GM12878 (cell line): ENCODE measurements around the gene ZNF280C. TPM values are rescaled to one million over a fixed set of nuclear protein-coding genes. Genes with fewer than 3 reads are reported as not detected.

ENCODE experiments used
- ATAC-seq: fragments of 200-7000 bp; cut with Tn5 transposase; 3 replicates; pipeline ENCODE4 v1.9.1; 2020; ENCODE audit warnings: mild to moderate bottlenecking, moderate library complexity
- BruUV-seq: library from RNA; stranded (reverse); fragments of 400-500 nt; replicated peaks from 2 replicates; lab custom pipeline; 2021; lab: Mats Ljungman, UMichigan
- CTCF ChIA-PET: fragments of 300-600 bp; sonication (Branson Sonifier 250); formaldehyde crosslinking; extraction: SDS; loops from one replicate; lab custom pipeline; 2021; ENCODE audit warnings: inconsistent platforms; lab: Yijun Ruan, JAX
- POLR2A ChIA-PET: fragments of 350-600 bp; formaldehyde crosslinking; extraction: SDS; loops from one replicate; lab custom pipeline; 2021; ENCODE audit warnings: inconsistent platforms; lab: Charles Lee
- RAD21 ChIA-PET: fragments of 300-600 bp; sonication (Branson Sonifier 250); formaldehyde crosslinking; loops from one replicate; lab custom pipeline; 2023; ENCODE audit warnings: antibody characterized with exemption; ENCODE audit not compliant: unreplicated experiment; lab: Charles Lee
- SMC1A ChIA-PET: fragments of 300-600 bp; sonication (Branson Sonifier 250); formaldehyde crosslinking; loops from one replicate; lab custom pipeline; 2023; ENCODE audit not compliant: unreplicated experiment, uncharacterized antibody; lab: Charles Lee
- DNase-seq: peaks from one replicate; pipeline ENCODE4 v3.0.0-alpha.2; 2011; ENCODE audit warnings: low read depth, low spot score
- FAIRE-seq: peaks from 3 replicates; lab custom pipeline; 2011; peaks lifted over from hg19 to GRCh38; lab: Jason Lieb, UNC
- H2AFZ ChIP-seq: 2 replicates; pipeline ENCODE4 v1.6.0; 2011; ENCODE audit warnings: low read depth, low read length, control low read depth; ENCODE audit not compliant: control insufficient read depth
- H3K27ac ChIP-seq: 2 replicates; pipeline ENCODE4 v1.5.1; 2011; ENCODE audit warnings: control low read depth; ENCODE audit not compliant: control insufficient read depth, insufficient read depth
- H3K27me3 ChIP-seq, 2 experiments: replicated peaks in 1 of 2; 2 replicates each; pipeline versions ENCODE4 v1.6.0 to v1.6.1; 2011; ENCODE audit warnings: low read length in 1 of 2; ENCODE audit not compliant: control insufficient read depth in 2 of 2, insufficient read depth in 2 of 2
- H3K36me3 ChIP-seq, 2 experiments: 2 replicates each; pipeline ENCODE4 v1.5.1; 2011; ENCODE audit warnings: low read length in 1 of 2; ENCODE audit not compliant: control insufficient read depth in 2 of 2, insufficient read depth in 2 of 2
- H3K4me1 ChIP-seq: 2 replicates; pipeline ENCODE4 v1.6.1; 2011; ENCODE audit warnings: mild to moderate bottlenecking, low read length, moderate library complexity, mixed read lengths; ENCODE audit not compliant: control insufficient read depth, insufficient read depth
- H3K4me2 ChIP-seq: 2 replicates; pipeline ENCODE4 v1.6.0; 2011; ENCODE audit warnings: control low read depth; ENCODE audit not compliant: control insufficient read depth, insufficient read depth
- H3K4me3 ChIP-seq: fragments of 200-600 bp; sonication (generic); 2 replicates; pipeline ENCODE4 v1.5.1; 2016
- H3K79me2 ChIP-seq: 2 replicates; pipeline ENCODE4 v1.6.0; 2011; ENCODE audit warnings: low read length; ENCODE audit not compliant: control insufficient read depth, insufficient read depth
- H3K9ac ChIP-seq: 2 replicates; pipeline ENCODE4 v1.8.0; 2011; ENCODE audit warnings: low read length, control low read depth, mixed read lengths; ENCODE audit not compliant: control insufficient read depth, insufficient read depth
- H3K9me3 ChIP-seq: replicated peaks from 3 replicates; pipeline ENCODE4 v1.5.1; 2011; ENCODE audit warnings: mild to moderate bottlenecking, low read length; ENCODE audit not compliant: control insufficient read depth, insufficient read depth
- H4K20me1 ChIP-seq: 2 replicates; pipeline ENCODE4 v1.6.0; 2011; ENCODE audit not compliant: control insufficient read depth, insufficient read depth
- BACH1 ChIP-seq: fragments of 450-650 bp; IDR thresholded peaks from 2 replicates; pipeline ENCODE4 v1.6.1; 2017; ENCODE audit warnings: mild to moderate bottlenecking, borderline replicate concordance
- CBFB ChIP-seq: IDR thresholded peaks from 2 replicates; pipeline ENCODE4 v1.6.1; 2016; ENCODE audit warnings: antibody characterized with exemption, low read depth
- CHD2 ChIP-seq: IDR thresholded peaks from 2 replicates; pipeline ENCODE4 v1.6.1; 2011; ENCODE audit warnings: low read depth, low read length, improper control_type of control experiment, borderline replicate concordance
- CREB1 ChIP-seq: IDR thresholded peaks from 2 replicates; pipeline ENCODE4 v1.6.1; 2012; ENCODE audit warnings: low read depth, mild to moderate bottlenecking, inconsistent platforms
- E2F4 ChIP-seq: IDR thresholded peaks from 2 replicates; pipeline ENCODE4 v1.6.1; 2012; ENCODE audit warnings: low read depth, low read length, improper control_type of control experiment
- EED ChIP-seq: sonication (generic); IDR thresholded peaks from 2 replicates; pipeline ENCODE4 v1.6.1; 2016; ENCODE audit warnings: antibody characterized with exemption, low read depth
- FOXM1 ChIP-seq: IDR thresholded peaks from 2 replicates; pipeline ENCODE4 v1.6.1; 2012; ENCODE audit warnings: low read depth, mild to moderate bottlenecking, inconsistent platforms, low read length, moderate library complexity
- KLF5 ChIP-seq: fragments of 450-650 bp; IDR thresholded peaks from 2 replicates; pipeline ENCODE4 v1.6.1; 2014; ENCODE audit warnings: mild to moderate bottlenecking; ENCODE audit not compliant: partially characterized antibody
- MEF2B ChIP-seq: fragments of 450-650 bp; IDR thresholded peaks from 2 replicates; pipeline ENCODE4 v1.6.1; 2018; ENCODE audit warnings: mild to moderate bottlenecking, moderate library complexity; ENCODE audit not compliant: partially characterized antibody, poor library complexity, severe bottlenecking
- MYB ChIP-seq: fragments of 150-350 bp; IDR thresholded peaks from 2 replicates; pipeline ENCODE4 v1.6.1; 2014; ENCODE audit warnings: mild to moderate bottlenecking, low read depth, low read length, borderline replicate concordance
- NFIC ChIP-seq: IDR thresholded peaks from 2 replicates; pipeline ENCODE4 v1.6.1; 2012; ENCODE audit warnings: low read depth, mild to moderate bottlenecking, inconsistent platforms, low read length, moderate library complexity
- POU2F2 ChIP-seq: IDR thresholded peaks from 3 replicates; pipeline ENCODE4 v1.6.1; 2011; ENCODE audit warnings: low read depth, mild to moderate bottlenecking, low read length, borderline replicate concordance
- SMAD1 ChIP-seq: fragments of 450-650 bp; IDR thresholded peaks from 2 replicates; pipeline ENCODE4 v1.6.1; 2018; ENCODE audit warnings: mild to moderate bottlenecking, low read depth; ENCODE audit not compliant: partially characterized antibody
- TCF3 ChIP-seq: IDR thresholded peaks from 2 replicates; pipeline ENCODE4 v1.6.1; 2012; ENCODE audit warnings: low read depth, mild to moderate bottlenecking, low read length, borderline replicate concordance; ENCODE audit not compliant: insufficient read depth
- ZNF24 ChIP-seq: fragments of 450-650 bp; IDR thresholded peaks from 2 replicates; pipeline ENCODE4 v1.6.1; 2017; ENCODE audit warnings: antibody characterized with exemption, mild to moderate bottlenecking
- WGBS: methylation state at CpG from one replicate; pipeline ENCODE4 v1.1.6; 2016; ENCODE audit warnings: low lambda C conversion rate; ENCODE audit not compliant: insufficient replicate concordance, insufficient coverage; ENCODE audit errors: missing lambda C conversion rate; 5-methylcytosine and 5-hydroxymethylcytosine counted together
- in situ Hi-C: fragments of 300-500 bp; cut with MboI; formaldehyde crosslinking; loops from 9 replicates; pipeline ENCODE4 v1.14.3; 2018; ENCODE audit warnings: mixed read lengths
- intact Hi-C: fragments of 100-400 bp; cut with micrococcal nuclease; formaldehyde crosslinking; loops from one replicate; pipeline ENCODE4 v1.14.2; 2022; ENCODE audit not compliant: unreplicated experiment
- polyA plus RNA-seq, 11 experiments: library from polyadenylated mRNA; depleted of rRNA in 4 of 11; unstranded in 6 of 11; stranded (reverse) in 5 of 11; fragments of >200 nt; fragmentation: Nextera tagmentation in 4 of 11; fragmentation: Illumina TruSeq in 1 of 11; extraction: Ambion mirVana in 4 of 11; extraction: Trizol in 1 of 11; gene quantifications; 1 replicate in 1 of 11; 2 replicates in 10 of 11; pipeline versions ENCODE4 v1.2.1 to v1.2.3, GENCODE V29; 2011 to 2016; ENCODE audit warnings: inconsistent platforms in 2 of 11, missing spikeins in 2 of 11, low read depth in 1 of 11
- total RNA-seq, 4 experiments: library from RNA; depleted of rRNA in 3 of 4; stranded (reverse); fragments of >200 nt in 3 of 4; fragmentation: Illumina TruSeq in 1 of 4; extraction: Trizol in 1 of 4; gene quantifications; 2 replicates each; pipeline versions ENCODE4 v1.2.1 to v1.2.3, GENCODE V29; 2013 to 2021

Gene ZNF280C
- total and polyA plus RNA-seq, 10 of the 15 experiments (the other 5 are each of a cell fraction or from before 2014, with no cell fraction given) = 0.82 to 8.8 (median 5.7) TPM

GRCh38 chrX:130261296-130261893 lies 7.3 kb downstream of the ZNF280C start:
- WGBS = 72% methylated on average over 4 of the region's 4 CpGs
- POLR2A ChIA-PET = interaction anchor here (0.6 kb wide), 1 partner anchor 28 kb away, joined by 6 read pairs; no protein-coding TSS in a partner anchor
- in situ Hi-C loops = no loop called here
- no peak for ATAC-seq
- Histone ChIP-seq H3K27me3 (no peaks in the 10 kb centered on the region), H3K79me2 (peaks cover 12% of the 10 kb centered on the region)
- SMC1A ChIA-PET = interaction anchor here (0.9 to 1.5 kb wide), 2 partner anchors 14 to 29 kb away, joined by 3 read pairs; no protein-coding TSS in a partner anchor
- TF ChIP-seq CBFB (no peak), NFIC (no peak), BACH1 (no peak), KLF5 (no peak), CHD2 (no peak), POU2F2 (no peak), CREB1 (no peak), EED (no peak), MEF2B (no peak), ZNF24 (no peak), SMAD1 (no peak), TCF3 (no peak), MYB (no peak), E2F4 (no peak), FOXM1 (no peak)
- TF ChIP-seq, all 136 proteins: peak for 0
- Histone ChIP-seq H3K4me1 (no peaks in the 10 kb centered on the region), H4K20me1 (no peaks in the 10 kb centered on the region), H3K9me3 (no peaks in the 10 kb centered on the region; the same call in 2 of the 3 replicates), H3K4me3 (no peak overlapping the region), H3K27ac (no peak overlapping the region), H3K4me2 (no peak overlapping the region), H2AFZ (no peak overlapping the region), H3K9ac (no peak overlapping the region), H3K36me3 (no peaks in the 10 kb centered on the region)
- FAIRE-seq = no peak
- no TSS peak for BruUV-seq
- DNase-seq = no peak
- intact Hi-C loops = loop anchor here (10.0 kb wide), 1 partner anchor 177 kb away; no protein-coding TSS in a partner anchor
- RAD21 ChIA-PET = no interaction called here
- CTCF ChIA-PET = interaction anchor here (1.4 kb wide), 1 partner anchor 181 kb away, joined by 5 read pairs; no protein-coding TSS in a partner anchor
